ENCODE results near the gene EMC7. TPM values are rescaled to one million over a fixed set of nuclear protein-coding genes. Genes with fewer than 3 reads are reported as not detected.

EMC7 gene
- total RNA-seq, 4 donors from 2014 or later = 28.8 to 51.3 (median 43.1) TPM

DNA sequence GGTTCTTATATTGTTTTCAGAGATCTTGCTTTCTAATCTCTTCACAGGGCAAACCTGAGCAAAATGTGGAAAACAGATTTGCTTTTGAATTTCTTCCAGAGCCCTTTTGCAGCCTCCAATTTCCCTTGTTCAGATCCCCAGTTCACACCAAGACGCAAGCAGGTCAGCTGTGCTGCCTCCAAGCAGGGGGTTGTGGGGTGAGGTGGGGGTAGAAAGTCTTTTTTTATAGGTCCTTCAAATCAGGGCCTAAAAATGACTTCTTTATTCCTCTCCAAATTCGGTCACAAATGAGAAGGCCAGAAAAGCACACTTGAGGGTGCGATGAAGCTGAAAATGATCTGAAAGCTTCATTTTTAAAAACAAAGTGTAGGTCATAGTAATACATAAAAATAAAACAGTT lies 36.4 kb downstream of the EMC7 start:
- no peak for DNase-seq (ENCODE audit: low spot score in 2 of 2)
- TF ChIP-seq POLR2A (IDR thresholded peaks at IDR 0.05) (no peak), CTCF (IDR thresholded peaks at IDR 0.05) (no peak)
- H3K4me3 ChIP-seq (ENCODE audit: low read depth, poor library complexity, severe bottlenecking) = no peak overlapping the region
- intact Hi-C loops (cut with DNase I; ENCODE audit: low total_unique reads) = loop anchor here (10.0 kb wide), 1 partner anchor 300 kb away; the partner anchor contains the start of gene LPCAT4
- 75 to 84% methylated on average over 3 of the region's 3 CpGs for WGBS, 2 donors

DNA sequence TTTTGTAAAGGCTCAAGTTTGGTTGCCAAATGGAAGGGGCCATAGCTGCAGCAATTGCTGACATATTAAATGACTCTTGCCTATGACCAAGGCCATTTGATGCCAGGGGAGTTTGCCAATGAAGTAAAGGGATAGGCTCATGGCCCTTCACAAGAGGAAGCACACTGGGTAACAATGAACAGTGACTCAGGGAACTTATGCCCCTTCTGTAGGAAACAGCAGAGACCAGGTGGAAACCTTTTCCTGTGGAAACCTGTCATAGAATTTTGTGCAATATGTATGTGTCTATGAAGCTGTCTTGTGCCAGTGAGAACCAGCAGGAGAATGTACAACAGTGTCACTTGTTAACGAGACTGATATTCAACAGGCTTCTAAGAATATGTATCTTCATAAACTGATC lies 37.2 kb downstream of the EMC7 start:
- intact Hi-C loops (cut with DNase I; ENCODE audit: low total_unique reads) = loop anchor here (5.0 to 10.0 kb wide), 2 partner anchors 148 to 300 kb away; partner anchors contain the start of genes KATNBL1 and LPCAT4

GRCh38 chr15:34059946-34060345 lies 41.7 kb downstream of the EMC7 start:
- H3K4me3 ChIP-seq (ENCODE audit: low read depth, poor library complexity, severe bottlenecking) = no peak overlapping the region
- TF ChIP-seq POLR2A (IDR thresholded peaks at IDR 0.05) (no peak), CTCF (IDR thresholded peaks at IDR 0.05) (no peak)
- intact Hi-C loops (cut with DNase I; ENCODE audit: low total_unique reads) = loop anchor here (5.0 to 10.0 kb wide), 2 partner anchors 152 to 305 kb away; partner anchors contain the start of genes KATNBL1 and LPCAT4
- no peak for DNase-seq (ENCODE audit: low spot score in 2 of 2)
- WGBS, 2 donors = 67 to 71% methylated on average over 3 of the region's 3 CpGs

More for the DNA sequence above, 37.2 kb downstream of the EMC7 start:
- no peak overlapping the region for H3K4me3 ChIP-seq (ENCODE audit: low read depth, poor library complexity, severe bottlenecking)
- TF ChIP-seq CTCF (IDR thresholded peaks at IDR 0.05) (no peak), POLR2A (IDR thresholded peaks at IDR 0.05) (no peak)
- no peak for DNase-seq (ENCODE audit: low spot score in 2 of 2)
- 0% methylated on average over 1 of the region's 1 CpG for WGBS, 2 donors

- no peak for TF ChIP-seq POLR2A (IDR thresholded peaks at IDR 0.05)
- no peak for TF ChIP-seq CTCF (IDR thresholded peaks at IDR 0.05)
- DNase-seq (ENCODE audit: low spot score in 2 of 2) = no peak
- no peak overlapping the region for H3K4me3 ChIP-seq (ENCODE audit: low read depth, poor library complexity, severe bottlenecking)
- 20 to 31% methylated on average over 2 of the region's 2 CpGs for WGBS, 2 donors
- intact Hi-C loops (cut with DNase I; ENCODE audit: low total_unique reads) = no loop called here
Observed at GRCh38 chr15:34059476-34059875, 42.2 kb downstream of the EMC7 start.

- DNase-seq (ENCODE audit: low spot score in 2 of 2) = no peak
- TF ChIP-seq POLR2A (IDR thresholded peaks at IDR 0.05) = no peak
- no peak for TF ChIP-seq CTCF (IDR thresholded peaks at IDR 0.05)
Observed at GRCh38 chr15:34056911-34057310, 44.8 kb downstream of the EMC7 start.

More at GRCh38 chr15:34056911-34057310, 44.8 kb downstream of the EMC7 start:
- intact Hi-C loops (cut with DNase I; ENCODE audit: low total_unique reads) = no loop called here
- H3K4me3 ChIP-seq (ENCODE audit: low read depth, poor library complexity, severe bottlenecking) = no peak overlapping the region
- WGBS, 2 donors = 66 to 73% methylated on average over 5 of the region's 5 CpGs

All from lower leg skin (tissue), 4 donors.